WTC11 (cell line): Measurements from ENCODE around the gene GRWD1. TPM values are rescaled to one million over a fixed set of nuclear protein-coding genes. Genes with fewer than 3 reads are reported as not detected.
A peak's percentile ranks its signal among the peaks of the same experiment; 100 is the strongest.

Source experiments
- ATAC-seq: fragments of 200-7000 bp; cut with Tn5 transposase; 2 replicates; pipeline ENCODE4 v1.10.0; 2021; ENCODE audit warnings: mild to moderate bottlenecking, moderate library complexity
- CTCF ChIA-PET: fragments of 300-600 bp; sonication (Branson Sonifier 250); formaldehyde crosslinking; loops from one replicate; lab custom pipeline; 2021; ENCODE audit warnings: antibody characterized with exemption; lab: Charles Lee
- POLR2A ChIA-PET: fragments of 350-600 bp; sonication (Branson Sonifier 250); formaldehyde crosslinking; loops from one replicate; lab custom pipeline; 2021; ENCODE audit warnings: antibody characterized with exemption; lab: Charles Lee
- DNase-seq: peaks from one replicate; pipeline ENCODE4 v3.0.0; 2021; ENCODE audit warnings: low spot score
- H3K27ac Mint-ChIP-seq: 2 replicates; pipeline ENCODE4 v1.8.0; 2021; ENCODE audit warnings: mixed read lengths
- H3K27me3 Mint-ChIP-seq: 2 replicates; pipeline ENCODE4 v1.8.0; 2021; ENCODE audit warnings: low read depth, mild to moderate bottlenecking, moderate library complexity, mixed read lengths
- H3K36me3 Mint-ChIP-seq: 2 replicates; pipeline ENCODE4 v1.8.0; 2021; ENCODE audit warnings: mixed read lengths
- H3K4me1 Mint-ChIP-seq: 2 replicates; pipeline ENCODE4 v1.8.0; 2022; ENCODE audit warnings: mixed read lengths
- H3K4me3 Mint-ChIP-seq: 2 replicates; pipeline ENCODE4 v1.8.0; 2021; ENCODE audit warnings: mild to moderate bottlenecking, moderate library complexity, mixed read lengths
- H3K9me3 Mint-ChIP-seq: 2 replicates; pipeline ENCODE4 v1.8.0; 2021; ENCODE audit warnings: mixed read lengths
- CREB1 ChIP-seq: sonication (generic); formaldehyde crosslinking; IDR thresholded peaks from 2 replicates; pipeline ENCODE4 v1.8.0; 2023; ENCODE audit warnings: mild to moderate bottlenecking, missing genetic modification reagents
- EMX1 ChIP-seq: fragments of 250-450 bp; sonication (Bioruptor Pico); IDR thresholded peaks from 2 replicates; pipeline ENCODE4 v1.8.0; 2021; ENCODE audit warnings: mild to moderate bottlenecking
- FOXJ3 ChIP-seq: sonication (generic); formaldehyde crosslinking; IDR thresholded peaks from 2 replicates; pipeline ENCODE4 v1.9.0; 2021; ENCODE audit warnings: missing genetic modification reagents, mild to moderate bottlenecking, borderline replicate concordance
- FOXP1 ChIP-seq: sonication (generic); formaldehyde crosslinking; IDR thresholded peaks from 2 replicates; pipeline ENCODE4 v1.8.0; 2022; ENCODE audit warnings: missing genetic modification reagents, mild to moderate bottlenecking, moderate library complexity, borderline replicate concordance
- JAZF1 ChIP-seq: fragments of 250-450 bp; sonication (Bioruptor Pico); IDR thresholded peaks from 2 replicates; pipeline ENCODE4 v1.9.0; 2021; ENCODE audit warnings: moderate library complexity, mild to moderate bottlenecking, inconsistent platforms
- NR2C2 ChIP-seq: sonication (generic); formaldehyde crosslinking; IDR thresholded peaks from 2 replicates; pipeline ENCODE4 v1.8.0; 2022; ENCODE audit warnings: mild to moderate bottlenecking, missing genetic modification reagents
- RELA ChIP-seq: sonication (generic); formaldehyde crosslinking; IDR thresholded peaks from 2 replicates; pipeline ENCODE4 v1.8.1; 2022; ENCODE audit warnings: missing genetic modification reagents, mild to moderate bottlenecking, borderline replicate concordance
- total RNA-seq: library from RNA; stranded (reverse); gene quantifications from 3 replicates; pipeline ENCODE4 v1.2.3, GENCODE V29; 2021
- TF ChIP-seq, protein P1 (sequence below): fragments of 250-450 bp; sonication (Bioruptor Pico); conservative IDR thresholded peaks from 2 replicates; pipeline ENCODE4 v1.9.0; 2021; ENCODE audit warnings: mild to moderate bottlenecking
- TF ChIP-seq, protein P2 (sequence below): sonication (generic); formaldehyde crosslinking; IDR thresholded peaks from 2 replicates; pipeline ENCODE4 v1.8.0; 2023; ENCODE audit warnings: mild to moderate bottlenecking, missing genetic modification reagents
- TF ChIP-seq, protein P3 (sequence below): sonication (generic); formaldehyde crosslinking; IDR thresholded peaks from 2 replicates; pipeline ENCODE4 v1.8.0; 2022; ENCODE audit warnings: mild to moderate bottlenecking, missing genetic modification reagents

The GRWD1 gene
- total RNA-seq, 1 experiment from 2014 or later: 67.2 TPM

DNA sequence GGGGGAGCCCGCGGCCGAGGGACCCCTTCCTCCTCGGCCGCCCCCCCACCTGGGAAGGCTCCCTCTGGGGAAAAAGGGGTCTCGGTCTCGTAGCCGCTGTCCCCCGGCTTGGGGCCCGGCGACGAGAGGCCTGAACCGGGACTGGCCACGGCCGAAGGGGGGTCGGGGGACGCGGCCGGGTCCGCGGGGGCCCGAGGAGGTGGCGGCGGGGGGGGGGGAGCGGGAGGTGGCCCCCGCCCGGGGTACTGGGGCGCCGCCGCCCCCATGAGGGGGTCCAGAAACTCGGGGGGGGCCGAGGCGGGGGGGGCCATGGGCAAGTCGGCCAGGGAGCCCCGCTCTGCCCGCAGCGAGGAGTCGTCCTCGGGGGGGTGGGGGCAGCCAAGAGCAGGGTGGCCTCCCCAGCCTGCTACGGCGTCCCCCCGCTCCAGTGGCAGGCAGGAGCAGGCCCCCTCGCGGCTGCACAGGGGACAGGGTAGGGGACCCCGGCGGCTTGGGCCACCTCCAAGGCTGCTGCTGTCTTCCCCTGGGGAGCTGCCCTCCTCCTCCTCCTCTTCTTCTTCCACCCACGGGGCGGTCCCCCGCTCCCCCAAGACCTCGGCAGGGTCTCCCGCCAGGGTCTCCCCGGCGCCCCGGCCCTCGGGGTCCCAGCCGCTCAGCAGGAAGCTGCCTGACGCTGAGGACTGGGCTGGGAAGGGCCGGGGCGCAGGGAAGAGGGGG, 53.0 kb downstream of the GRWD1 start:
- no peak overlapping the region for H3K27ac Mint-ChIP-seq
- no peak for ATAC-seq
- H3K4me1 Mint-ChIP-seq: peaks cover 21% of the 10 kb centered on the region
- POLR2A ChIA-PET: no interaction called here
- TF ChIP-seq, protein P1, sequence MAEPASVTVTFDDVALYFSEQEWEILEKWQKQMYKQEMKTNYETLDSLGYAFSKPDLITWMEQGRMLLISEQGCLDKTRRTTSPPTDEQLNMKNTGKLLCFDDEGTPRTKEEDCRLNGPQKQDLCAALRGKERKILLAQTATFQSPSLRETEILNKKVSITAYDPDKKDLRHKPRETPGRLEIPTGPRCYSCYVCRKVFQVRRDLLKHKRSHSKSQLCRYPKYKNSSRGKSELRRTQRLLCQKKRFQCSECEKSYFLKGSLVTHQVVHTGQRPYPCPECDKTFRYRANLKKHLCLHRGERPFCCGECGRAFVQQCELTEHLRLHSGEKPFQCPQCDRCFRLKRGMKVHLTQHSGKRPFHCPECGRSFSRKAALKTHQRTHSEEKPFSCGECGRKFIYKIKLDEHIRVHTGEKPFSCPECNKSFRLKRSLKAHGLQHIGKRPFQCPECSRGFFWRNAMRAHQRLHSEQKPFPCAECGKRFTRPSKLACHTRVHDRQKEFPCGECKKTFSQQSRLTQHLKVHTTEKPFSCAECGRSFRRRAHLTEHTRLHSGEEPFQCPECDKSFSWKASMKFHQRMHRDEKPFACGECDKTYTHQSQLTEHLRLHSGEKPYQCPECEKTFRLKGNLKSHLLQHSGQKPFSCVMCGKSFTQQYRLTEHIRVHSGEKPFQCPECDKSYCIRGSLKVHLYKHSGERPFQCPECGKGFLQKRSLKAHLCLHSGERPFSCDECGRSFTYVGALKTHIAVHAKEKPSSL (CRISPR knock-in tag): no peak
- TF ChIP-seq, all 79 proteins: peak for 0
- no peak overlapping the region for H3K4me3 Mint-ChIP-seq
- H3K9me3 Mint-ChIP-seq: no peaks in the 10 kb centered on the region
- CTCF ChIA-PET: no interaction called here
- DNase-seq: no peak
- H3K36me3 Mint-ChIP-seq: no peaks in the 10 kb centered on the region
- peaks cover 25% of the 10 kb centered on the region for H3K27me3 Mint-ChIP-seq

DNA sequence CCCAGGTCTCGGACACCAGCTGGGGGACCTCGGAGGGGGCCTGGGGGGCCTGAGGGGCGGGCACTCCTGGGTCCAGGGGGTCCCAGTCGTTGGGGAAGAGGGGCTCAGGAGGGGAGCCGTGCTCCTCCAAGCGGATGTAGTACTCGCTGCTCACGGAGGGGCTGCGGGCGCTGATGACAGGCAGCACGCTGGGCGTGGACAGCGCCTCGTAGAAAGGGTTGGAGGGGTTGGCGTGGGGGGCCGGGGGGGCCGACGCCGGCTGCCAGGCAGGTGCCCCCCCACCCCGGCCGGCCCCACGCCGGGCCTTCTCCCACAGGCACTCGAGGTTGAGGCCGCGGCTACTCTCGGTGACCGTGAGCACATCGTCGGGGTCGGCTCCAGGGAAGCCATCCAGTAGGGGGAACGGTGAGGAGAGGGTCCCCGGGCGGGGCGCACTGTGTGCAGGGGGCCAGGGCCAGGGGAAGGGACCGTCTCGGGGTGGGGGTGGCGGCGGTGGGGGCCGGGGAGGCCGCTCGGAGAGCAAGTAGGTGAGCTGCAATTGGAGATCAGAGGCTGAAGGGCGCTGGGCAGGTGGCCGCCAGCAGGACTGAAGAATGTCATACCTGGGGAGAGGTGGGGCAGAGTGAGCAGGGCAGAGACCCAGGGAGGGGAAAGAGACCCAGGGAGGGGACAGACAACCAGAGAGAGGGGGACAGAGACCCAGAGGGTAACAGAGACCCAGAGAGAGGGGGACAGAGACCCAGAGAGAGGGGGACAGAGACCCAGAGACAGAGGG, 53.7 kb downstream of the GRWD1 start:
- ChIA-PET POLR2A (no interaction called here), CTCF (interaction anchor here (2.1 kb wide), 1 partner anchor 85 kb away, joined by 9 read pairs; no protein-coding TSS in a partner anchor)
- Mint-ChIP-seq H3K27ac (no peak overlapping the region), H3K9me3 (no peaks in the 10 kb centered on the region), H3K36me3 (no peaks in the 10 kb centered on the region), H3K27me3 (peaks cover 21% of the 10 kb centered on the region), H3K4me1 (peaks cover 19% of the 10 kb centered on the region), H3K4me3 (no peak overlapping the region)
- no peak for DNase-seq
- no peak for ATAC-seq
- TF ChIP-seq EMX1 (CRISPR knock-in tag) (no peak), FOXJ3 (CRISPR knock-in tag) (no peak), RELA (no peak), JAZF1 (CRISPR knock-in tag) (no peak)
- TF ChIP-seq, protein P2, sequence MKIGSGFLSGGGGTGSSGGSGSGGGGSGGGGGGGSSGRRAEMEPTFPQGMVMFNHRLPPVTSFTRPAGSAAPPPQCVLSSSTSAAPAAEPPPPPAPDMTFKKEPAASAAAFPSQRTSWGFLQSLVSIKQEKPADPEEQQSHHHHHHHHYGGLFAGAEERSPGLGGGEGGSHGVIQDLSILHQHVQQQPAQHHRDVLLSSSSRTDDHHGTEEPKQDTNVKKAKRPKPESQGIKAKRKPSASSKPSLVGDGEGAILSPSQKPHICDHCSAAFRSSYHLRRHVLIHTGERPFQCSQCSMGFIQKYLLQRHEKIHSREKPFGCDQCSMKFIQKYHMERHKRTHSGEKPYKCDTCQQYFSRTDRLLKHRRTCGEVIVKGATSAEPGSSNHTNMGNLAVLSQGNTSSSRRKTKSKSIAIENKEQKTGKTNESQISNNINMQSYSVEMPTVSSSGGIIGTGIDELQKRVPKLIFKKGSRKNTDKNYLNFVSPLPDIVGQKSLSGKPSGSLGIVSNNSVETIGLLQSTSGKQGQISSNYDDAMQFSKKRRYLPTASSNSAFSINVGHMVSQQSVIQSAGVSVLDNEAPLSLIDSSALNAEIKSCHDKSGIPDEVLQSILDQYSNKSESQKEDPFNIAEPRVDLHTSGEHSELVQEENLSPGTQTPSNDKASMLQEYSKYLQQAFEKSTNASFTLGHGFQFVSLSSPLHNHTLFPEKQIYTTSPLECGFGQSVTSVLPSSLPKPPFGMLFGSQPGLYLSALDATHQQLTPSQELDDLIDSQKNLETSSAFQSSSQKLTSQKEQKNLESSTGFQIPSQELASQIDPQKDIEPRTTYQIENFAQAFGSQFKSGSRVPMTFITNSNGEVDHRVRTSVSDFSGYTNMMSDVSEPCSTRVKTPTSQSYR (CRISPR knock-in tag): no peak

DNA sequence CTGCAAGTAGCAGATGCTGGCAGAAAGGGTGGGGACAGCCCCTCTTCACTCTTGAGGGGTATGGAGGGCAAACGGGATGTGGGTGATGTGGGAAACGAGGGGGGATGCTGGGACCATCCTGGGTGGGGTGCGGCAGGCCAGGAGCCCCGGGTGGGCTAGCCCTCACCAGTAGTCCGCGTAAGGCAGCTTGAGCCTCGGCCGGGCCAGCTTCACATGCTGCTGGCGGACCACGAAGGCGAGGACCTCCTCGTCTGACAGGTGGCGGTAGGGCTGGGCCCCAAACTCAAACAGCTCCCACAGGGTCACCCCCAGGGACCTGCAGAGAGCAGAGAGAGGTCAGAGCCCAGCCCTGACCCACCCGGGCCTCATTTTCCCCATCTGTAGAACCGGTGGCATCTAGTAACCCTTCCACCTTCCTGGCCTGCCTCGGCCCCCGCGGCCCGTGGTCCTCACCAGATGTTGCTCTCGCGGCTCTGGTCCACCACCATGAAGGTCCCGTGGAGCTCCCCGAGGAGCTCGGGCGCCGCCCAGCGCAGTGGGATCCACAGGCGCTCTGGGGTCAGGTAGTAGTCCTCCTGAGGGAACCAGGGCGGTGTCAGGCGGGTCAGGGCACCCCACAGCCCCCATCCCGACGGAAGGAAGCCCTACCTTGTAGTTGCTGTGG, 55.2 kb downstream of the GRWD1 start:
- CTCF ChIA-PET: interaction anchor here (0.9 to 2.1 kb wide), 3 partner anchors 11 to 88 kb away, joined by 3 to 9 read pairs (median 7); no protein-coding TSS in a partner anchor
- ATAC-seq (no peak), DNase-seq (no peak)
- POLR2A ChIA-PET: no interaction called here
- H3K27me3 Mint-ChIP-seq: peaks cover 7% of the 10 kb centered on the region
- peak overlapping the region; percentile 98 for H3K27ac Mint-ChIP-seq
- TF ChIP-seq FOXP1 (CRISPR knock-in tag): 0 out of 2 replicates have a peak, but pooled peaks have one; percentile 38
- TF ChIP-seq CREB1: no peak
- TF ChIP-seq, protein P3, sequence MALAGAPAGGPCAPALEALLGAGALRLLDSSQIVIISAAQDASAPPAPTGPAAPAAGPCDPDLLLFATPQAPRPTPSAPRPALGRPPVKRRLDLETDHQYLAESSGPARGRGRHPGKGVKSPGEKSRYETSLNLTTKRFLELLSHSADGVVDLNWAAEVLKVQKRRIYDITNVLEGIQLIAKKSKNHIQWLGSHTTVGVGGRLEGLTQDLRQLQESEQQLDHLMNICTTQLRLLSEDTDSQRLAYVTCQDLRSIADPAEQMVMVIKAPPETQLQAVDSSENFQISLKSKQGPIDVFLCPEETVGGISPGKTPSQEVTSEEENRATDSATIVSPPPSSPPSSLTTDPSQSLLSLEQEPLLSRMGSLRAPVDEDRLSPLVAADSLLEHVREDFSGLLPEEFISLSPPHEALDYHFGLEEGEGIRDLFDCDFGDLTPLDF (CRISPR knock-in tag): 0 out of 2 replicates have a peak, but pooled peaks have one; percentile 56
- TF ChIP-seq NR2C2 (CRISPR knock-in tag): peak; percentile 81; the same call in 1 of the 2 replicates
- H3K9me3 Mint-ChIP-seq: no peaks in the 10 kb centered on the region
- H3K4me3 Mint-ChIP-seq: peak overlapping the region; percentile 67
- peaks cover 15% of the 10 kb centered on the region for H3K4me1 Mint-ChIP-seq
- no peaks in the 10 kb centered on the region for H3K36me3 Mint-ChIP-seq
